GM12878 (cell line): ENCODE data around the gene PRUNE2. TPM values are rescaled to one million over a fixed set of nuclear protein-coding genes. Genes with fewer than 3 reads are reported as not detected.

Source experiments
- ATAC-seq: fragments of 200-7000 bp; cut with Tn5 transposase; 3 replicates; pipeline ENCODE4 v1.9.1; 2020; ENCODE audit warnings: mild to moderate bottlenecking, moderate library complexity
- BruUV-seq: library from RNA; stranded (reverse); fragments of 400-500 nt; replicated peaks from 2 replicates; lab custom pipeline; 2021; lab: Mats Ljungman, UMichigan
- CTCF ChIA-PET: fragments of 300-600 bp; sonication (Branson Sonifier 250); formaldehyde crosslinking; extraction: SDS; loops from one replicate; lab custom pipeline; 2021; ENCODE audit warnings: inconsistent platforms; lab: Yijun Ruan, JAX
- POLR2A ChIA-PET: fragments of 350-600 bp; formaldehyde crosslinking; extraction: SDS; loops from one replicate; lab custom pipeline; 2021; ENCODE audit warnings: inconsistent platforms; lab: Charles Lee
- RAD21 ChIA-PET: fragments of 300-600 bp; sonication (Branson Sonifier 250); formaldehyde crosslinking; loops from one replicate; lab custom pipeline; 2023; ENCODE audit warnings: antibody characterized with exemption; ENCODE audit not compliant: unreplicated experiment; lab: Charles Lee
- SMC1A ChIA-PET: fragments of 300-600 bp; sonication (Branson Sonifier 250); formaldehyde crosslinking; loops from one replicate; lab custom pipeline; 2023; ENCODE audit not compliant: unreplicated experiment, uncharacterized antibody; lab: Charles Lee
- DNase-seq: peaks from one replicate; pipeline ENCODE4 v3.0.0-alpha.2; 2011; ENCODE audit warnings: low read depth, low spot score
- FAIRE-seq: peaks from 3 replicates; lab custom pipeline; 2011; peaks lifted over from hg19 to GRCh38; lab: Jason Lieb, UNC
- H2AFZ ChIP-seq: 2 replicates; pipeline ENCODE4 v1.6.0; 2011; ENCODE audit warnings: low read depth, low read length, control low read depth; ENCODE audit not compliant: control insufficient read depth
- H3K27ac ChIP-seq: 2 replicates; pipeline ENCODE4 v1.5.1; 2011; ENCODE audit warnings: control low read depth; ENCODE audit not compliant: control insufficient read depth, insufficient read depth
- H3K27me3 ChIP-seq, 2 experiments: replicated peaks in 1 of 2; 2 replicates each; pipeline versions ENCODE4 v1.6.0 to v1.6.1; 2011; ENCODE audit warnings: low read length in 1 of 2; ENCODE audit not compliant: control insufficient read depth in 2 of 2, insufficient read depth in 2 of 2
- H3K36me3 ChIP-seq, 2 experiments: 2 replicates each; pipeline ENCODE4 v1.5.1; 2011; ENCODE audit warnings: low read length in 1 of 2; ENCODE audit not compliant: control insufficient read depth in 2 of 2, insufficient read depth in 2 of 2
- H3K4me1 ChIP-seq: 2 replicates; pipeline ENCODE4 v1.6.1; 2011; ENCODE audit warnings: mild to moderate bottlenecking, low read length, moderate library complexity, mixed read lengths; ENCODE audit not compliant: control insufficient read depth, insufficient read depth
- H3K4me2 ChIP-seq: 2 replicates; pipeline ENCODE4 v1.6.0; 2011; ENCODE audit warnings: control low read depth; ENCODE audit not compliant: control insufficient read depth, insufficient read depth
- H3K4me3 ChIP-seq: fragments of 200-600 bp; sonication (generic); 2 replicates; pipeline ENCODE4 v1.5.1; 2016
- H3K79me2 ChIP-seq: 2 replicates; pipeline ENCODE4 v1.6.0; 2011; ENCODE audit warnings: low read length; ENCODE audit not compliant: control insufficient read depth, insufficient read depth
- H3K9ac ChIP-seq: 2 replicates; pipeline ENCODE4 v1.8.0; 2011; ENCODE audit warnings: low read length, control low read depth, mixed read lengths; ENCODE audit not compliant: control insufficient read depth, insufficient read depth
- H3K9me3 ChIP-seq: replicated peaks from 3 replicates; pipeline ENCODE4 v1.5.1; 2011; ENCODE audit warnings: mild to moderate bottlenecking, low read length; ENCODE audit not compliant: control insufficient read depth, insufficient read depth
- H4K20me1 ChIP-seq: 2 replicates; pipeline ENCODE4 v1.6.0; 2011; ENCODE audit not compliant: control insufficient read depth, insufficient read depth
- ASH2L ChIP-seq: fragments of 300-600, 200-600 bp; sonication (generic); IDR thresholded peaks from 2 replicates; pipeline ENCODE4 v1.6.1; 2017; ENCODE audit warnings: low read depth, mild to moderate bottlenecking, borderline replicate concordance
- ATF2 ChIP-seq: IDR thresholded peaks from 2 replicates; pipeline ENCODE4 v1.6.1; 2012; ENCODE audit warnings: low read length, inconsistent platforms
- BCL11A ChIP-seq: IDR thresholded peaks from 2 replicates; pipeline ENCODE4 v1.6.1; 2011; ENCODE audit warnings: low read depth, low read length
- CHD1 ChIP-seq: IDR thresholded peaks from 2 replicates; pipeline ENCODE4 v1.6.1; 2012; ENCODE audit warnings: low read depth, low read length, improper control_type of control experiment
- CREM ChIP-seq: IDR thresholded peaks from 2 replicates; pipeline ENCODE4 v1.6.1; 2014; ENCODE audit warnings: antibody characterized with exemption, low read depth
- CTCF ChIP-seq, 3 experiments: IDR thresholded peaks in 2 of 3; conservative IDR thresholded peaks in 1 of 3; 2 replicates each; pipeline ENCODE4 v1.5.1; 2011; ENCODE audit warnings: low read depth in 3 of 3, low read length in 3 of 3, mild to moderate bottlenecking in 3 of 3, control low read depth in 2 of 3, moderate library complexity in 2 of 3, inconsistent platforms in 1 of 3, mixed read lengths in 1 of 3; ENCODE audit not compliant: control insufficient read depth in 2 of 3, insufficient read depth in 1 of 3; ENCODE audit errors: extremely low read depth in 1 of 3
- EED ChIP-seq: sonication (generic); IDR thresholded peaks from 2 replicates; pipeline ENCODE4 v1.6.1; 2016; ENCODE audit warnings: antibody characterized with exemption, low read depth
- EGR1 ChIP-seq, 2 experiments: IDR thresholded peaks; 1 replicate in 1 of 2; 2 replicates in 1 of 2; pipeline ENCODE4 v1.6.1; 2011 to 2012; ENCODE audit warnings: low read depth in 2 of 2, low read length in 2 of 2, borderline replicate concordance in 1 of 2, mild to moderate bottlenecking in 1 of 2, moderate library complexity in 1 of 2
- ETV6 ChIP-seq, 2 experiments: fragments of 450-650 bp in 1 of 2; IDR thresholded peaks in 1 of 2; conservative IDR thresholded peaks in 1 of 2; 2 replicates each; pipeline ENCODE4 v1.6.1; 2014; ENCODE audit warnings: antibody characterized with exemption in 1 of 2, borderline replicate concordance in 1 of 2, low read depth in 1 of 2, mild to moderate bottlenecking in 1 of 2, moderate library complexity in 1 of 2
- FOXM1 ChIP-seq: IDR thresholded peaks from 2 replicates; pipeline ENCODE4 v1.6.1; 2012; ENCODE audit warnings: low read depth, mild to moderate bottlenecking, inconsistent platforms, low read length, moderate library complexity
- HCFC1 ChIP-seq: fragments of 150-350 bp; IDR thresholded peaks from 2 replicates; pipeline ENCODE4 v1.6.1; 2014; ENCODE audit warnings: low read length
- HSF1 ChIP-seq: fragments of 150-350 bp; IDR thresholded peaks from 2 replicates; pipeline ENCODE4 v1.6.1; 2014; ENCODE audit warnings: mild to moderate bottlenecking, low read depth, low read length
- MAX ChIP-seq: IDR thresholded peaks from 2 replicates; pipeline ENCODE4 v1.6.1; 2012; ENCODE audit warnings: low read depth, low read length, improper control_type of control experiment
- MEF2A ChIP-seq: IDR thresholded peaks from 2 replicates; pipeline ENCODE4 v1.6.1; 2011; ENCODE audit warnings: low read depth, mild to moderate bottlenecking, low read length, moderate library complexity; ENCODE audit not compliant: insufficient read depth
- MTA3 ChIP-seq: IDR thresholded peaks from 2 replicates; pipeline ENCODE4 v1.6.1; 2012; ENCODE audit warnings: low read length, inconsistent platforms, borderline replicate concordance
- RAD21 ChIP-seq: IDR thresholded peaks from 2 replicates; pipeline ENCODE4 v1.6.1; 2011; ENCODE audit warnings: mild to moderate bottlenecking, low read depth, low read length, moderate library complexity; ENCODE audit not compliant: insufficient read depth
- RBBP5 ChIP-seq: fragments of 200-600 bp; sonication (generic); conservative IDR thresholded peaks from 2 replicates; pipeline ENCODE4 v1.6.1; 2016
- RUNX3 ChIP-seq: IDR thresholded peaks from 2 replicates; pipeline ENCODE4 v1.6.1; 2012; ENCODE audit warnings: low read length, inconsistent platforms
- SIN3A ChIP-seq: IDR thresholded peaks from 2 replicates; pipeline ENCODE4 v1.6.1; 2012; ENCODE audit warnings: low read depth, low read length, improper control_type of control experiment
- ZBED1 ChIP-seq: IDR thresholded peaks from 2 replicates; pipeline ENCODE4 v1.6.1; 2016; ENCODE audit warnings: borderline replicate concordance
- WGBS: methylation state at CpG from one replicate; pipeline ENCODE4 v1.1.6; 2016; ENCODE audit warnings: low lambda C conversion rate; ENCODE audit not compliant: insufficient replicate concordance, insufficient coverage; ENCODE audit errors: missing lambda C conversion rate; 5-methylcytosine and 5-hydroxymethylcytosine counted together
- in situ Hi-C: fragments of 300-500 bp; cut with MboI; formaldehyde crosslinking; loops from 9 replicates; pipeline ENCODE4 v1.14.3; 2018; ENCODE audit warnings: mixed read lengths
- intact Hi-C: fragments of 100-400 bp; cut with micrococcal nuclease; formaldehyde crosslinking; loops from one replicate; pipeline ENCODE4 v1.14.2; 2022; ENCODE audit not compliant: unreplicated experiment
- polyA plus RNA-seq, 11 experiments: library from polyadenylated mRNA; depleted of rRNA in 4 of 11; unstranded in 6 of 11; stranded (reverse) in 5 of 11; fragments of >200 nt; fragmentation: Nextera tagmentation in 4 of 11; fragmentation: Illumina TruSeq in 1 of 11; extraction: Ambion mirVana in 4 of 11; extraction: Trizol in 1 of 11; gene quantifications; 1 replicate in 1 of 11; 2 replicates in 10 of 11; pipeline versions ENCODE4 v1.2.1 to v1.2.3, GENCODE V29; 2011 to 2016; ENCODE audit warnings: inconsistent platforms in 2 of 11, missing spikeins in 2 of 11, low read depth in 1 of 11
- total RNA-seq, 4 experiments: library from RNA; depleted of rRNA in 3 of 4; stranded (reverse); fragments of >200 nt in 3 of 4; fragmentation: Illumina TruSeq in 1 of 4; extraction: Trizol in 1 of 4; gene quantifications; 2 replicates each; pipeline versions ENCODE4 v1.2.1 to v1.2.3, GENCODE V29; 2013 to 2021

Gene PRUNE2
- total and polyA plus RNA-seq, 10 of the 15 experiments (the other 5 are each of a cell fraction or from before 2014, with no cell fraction given), result 0.07 to 0.63 (median 0.25) TPM

GRCh38 chr9:76707510-76707909 is 198.4 kb downstream of the PRUNE2 start:
- H3K9ac ChIP-seq, result no peak overlapping the region
- H3K9me3 ChIP-seq, result no peaks in the 10 kb centered on the region
- H3K79me2 ChIP-seq, result no peaks in the 10 kb centered on the region
- H3K27ac ChIP-seq, result no peak overlapping the region
- no peak for FAIRE-seq
- DNase-seq, result no peak
- no peaks in the 10 kb centered on the region for H4K20me1 ChIP-seq
- POLR2A ChIA-PET, result interaction anchor here (1.0 kb wide), 1 partner anchor 204 kb away, joined by 4 read pairs; no protein-coding TSS in a partner anchor
- H3K27me3 ChIP-seq, result peaks cover 4 to 7% of the 10 kb centered on the region in 2 experiments; a peak in 3 of 4 replicates
- no peak overlapping the region; the same call in 1 of the 2 replicates for H3K4me2 ChIP-seq
- no peak overlapping the region for H3K4me3 ChIP-seq
- 0% methylated on average over 6 of the region's 6 CpGs for WGBS
- H3K4me1 ChIP-seq, result no peaks in the 10 kb centered on the region
- SMC1A ChIA-PET, result interaction anchor here (1.0 to 1.9 kb wide), 2 partner anchors 9 to 258 kb away, joined by 3 to 4 read pairs; no protein-coding TSS in a partner anchor
- RAD21 ChIA-PET, result interaction anchor here (1.5 kb wide), 1 partner anchor 45 kb away, joined by 3 read pairs; no protein-coding TSS in a partner anchor
- H3K36me3 ChIP-seq, result no peaks in the 10 kb centered on the region
- intact Hi-C loops (loop anchor here (10.0 kb wide), 1 partner anchor 1443 kb away; no protein-coding TSS in a partner anchor), in situ Hi-C loops (no loop called here)
- BruUV-seq, result no TSS peak
- CTCF ChIA-PET, result interaction anchor here (0.7 to 1.3 kb wide), 2 partner anchors 11 to 315 kb away, joined by 3 to 4 read pairs; no protein-coding TSS in a partner anchor
- H2AFZ ChIP-seq, result no peak overlapping the region
- no peak for ATAC-seq
- TF ChIP-seq CREM, result peak; percentile 63; the same call in 1 of the 2 replicates
- no peak for TF ChIP-seq HCFC1
- TF ChIP-seq ZBED1, result no peak
- TF ChIP-seq ETV6 (conservative IDR thresholded peaks at IDR 0.05 in 1 of 2, IDR thresholded peaks at IDR 0.05 in 1 of 2; ENCODE audit: borderline replicate concordance in 1 of 2, low read depth in 1 of 2), result no peak
- no peak for TF ChIP-seq RBBP5
- TF ChIP-seq MAX, result no peak
- no peak for TF ChIP-seq ASH2L
- no peak for TF ChIP-seq RAD21
- TF ChIP-seq MTA3, result no peak
- peak; percentile 30; the same call in 1 of the 2 replicates for TF ChIP-seq BCL11A
- peak; percentile 72; the same call in 1 of the 2 replicates for TF ChIP-seq MEF2A
- no peak for TF ChIP-seq SIN3A
- TF ChIP-seq RUNX3, result peak; percentile 34; the same call in 1 of the 2 replicates
- no peak for TF ChIP-seq CTCF (IDR thresholded peaks at IDR 0.05 in 2 of 3, conservative IDR thresholded peaks at IDR 0.05 in 1 of 3; ENCODE audit: control insufficient read depth in 2 of 3, extremely low read depth in 1 of 3, insufficient read depth in 1 of 3, low read depth in 3 of 3, low read length in 3 of 3)
- no peak for TF ChIP-seq HSF1
- TF ChIP-seq EED, result 0 out of 2 replicates have a peak, but pooled peaks have one; percentile 19
- no peak for TF ChIP-seq CHD1
- peak in 1 of 2 experiments; percentile 35; a peak in 1 of 3 replicates for TF ChIP-seq EGR1 (IDR thresholded peaks at IDR 0.05; ENCODE audit: borderline replicate concordance in 1 of 2, low read depth in 2 of 2, low read length in 2 of 2)
- peak; percentile 69; the same call in 1 of the 2 replicates for TF ChIP-seq FOXM1
- peak; percentile 76 for TF ChIP-seq ATF2
